ENCODE measurements around the gene TFF1.

Gene TFF1

DNA sequence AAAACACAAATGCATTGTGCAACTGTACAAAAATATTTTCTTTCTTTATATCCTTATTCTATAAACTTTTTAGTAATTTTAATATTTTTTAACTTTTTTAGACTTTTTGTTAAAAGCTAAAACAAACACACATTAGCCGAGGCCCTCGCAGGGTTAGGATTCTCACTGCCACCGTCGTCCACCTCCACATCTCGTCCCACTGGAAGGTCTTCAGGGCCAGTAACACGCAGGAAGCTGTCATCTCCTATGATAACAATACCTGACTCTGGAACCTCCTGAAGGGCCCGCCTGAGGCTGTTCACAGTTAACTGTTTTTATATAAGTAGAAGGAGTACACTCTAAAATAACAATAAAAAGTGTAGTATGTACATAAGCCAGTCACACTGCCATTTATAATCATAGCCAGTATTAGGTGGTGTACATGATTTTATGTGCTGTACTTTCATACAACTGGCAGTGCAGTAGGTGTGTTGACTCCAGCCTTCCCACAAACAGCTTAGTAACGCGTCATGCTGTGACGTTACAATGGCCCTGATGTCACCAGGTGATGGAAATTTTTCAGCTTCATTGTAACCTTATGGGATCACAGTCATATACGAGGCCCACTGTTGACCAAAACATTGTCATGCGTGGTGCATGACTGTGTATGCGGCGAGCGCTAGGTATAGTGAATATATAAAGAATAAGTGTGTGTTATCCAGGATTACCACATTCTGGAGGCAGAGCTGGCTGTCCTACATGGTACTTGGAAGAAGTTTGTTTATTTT lies 24.4 kb downstream of the TFF1 start:
- DNase-seq (ENCODE audit: low read depth in 1 of 2, low spot score in 1 of 2), result no peak
- no peaks in the 10 kb centered on the region for H3K27me3 ChIP-seq (ENCODE audit: insufficient read depth, poor library complexity, severe bottlenecking)

GRCh38 chr21:42340187-42341050 lies 25.9 kb downstream of the TFF1 start:
- TF ChIP-seq POLR2AphosphoS5 (IDR thresholded peaks at IDR 0.05; ENCODE audit: low read depth) (no peak), REST (IDR thresholded peaks at IDR 0.05; ENCODE audit: insufficient replicate concordance, low read depth) (no peak), GABPA (IDR thresholded peaks at IDR 0.05; ENCODE audit: low read depth) (no peak), SPI1 (IDR thresholded peaks at IDR 0.05; ENCODE audit: borderline replicate concordance, low read depth) (no peak)
- TF ChIP-seq, protein P1, sequence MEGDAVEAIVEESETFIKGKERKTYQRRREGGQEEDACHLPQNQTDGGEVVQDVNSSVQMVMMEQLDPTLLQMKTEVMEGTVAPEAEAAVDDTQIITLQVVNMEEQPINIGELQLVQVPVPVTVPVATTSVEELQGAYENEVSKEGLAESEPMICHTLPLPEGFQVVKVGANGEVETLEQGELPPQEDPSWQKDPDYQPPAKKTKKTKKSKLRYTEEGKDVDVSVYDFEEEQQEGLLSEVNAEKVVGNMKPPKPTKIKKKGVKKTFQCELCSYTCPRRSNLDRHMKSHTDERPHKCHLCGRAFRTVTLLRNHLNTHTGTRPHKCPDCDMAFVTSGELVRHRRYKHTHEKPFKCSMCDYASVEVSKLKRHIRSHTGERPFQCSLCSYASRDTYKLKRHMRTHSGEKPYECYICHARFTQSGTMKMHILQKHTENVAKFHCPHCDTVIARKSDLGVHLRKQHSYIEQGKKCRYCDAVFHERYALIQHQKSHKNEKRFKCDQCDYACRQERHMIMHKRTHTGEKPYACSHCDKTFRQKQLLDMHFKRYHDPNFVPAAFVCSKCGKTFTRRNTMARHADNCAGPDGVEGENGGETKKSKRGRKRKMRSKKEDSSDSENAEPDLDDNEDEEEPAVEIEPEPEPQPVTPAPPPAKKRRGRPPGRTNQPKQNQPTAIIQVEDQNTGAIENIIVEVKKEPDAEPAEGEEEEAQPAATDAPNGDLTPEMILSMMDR (IDR thresholded peaks at IDR 0.05; ENCODE audit: insufficient read depth, low read length), result no peak
- no peak overlapping the region for H3K4me3 ChIP-seq (replicated peaks; ENCODE audit: insufficient read depth, low read length)
- no peak overlapping the region for H3K27ac ChIP-seq (replicated peaks)
- DNase-seq (ENCODE audit: low read depth in 1 of 2, low spot score in 1 of 2), result no peak
- no peaks in the 10 kb centered on the region for H3K27me3 ChIP-seq (ENCODE audit: insufficient read depth, poor library complexity, severe bottlenecking)

More for the DNA sequence above, 24.4 kb downstream of the TFF1 start:
- no peak overlapping the region for H3K4me3 ChIP-seq (replicated peaks; ENCODE audit: insufficient read depth, low read length)
- H3K27ac ChIP-seq (replicated peaks), result no peak overlapping the region
- TF ChIP-seq SPI1 (IDR thresholded peaks at IDR 0.05; ENCODE audit: borderline replicate concordance, low read depth) (no peak), REST (IDR thresholded peaks at IDR 0.05; ENCODE audit: insufficient replicate concordance, low read depth) (no peak), GABPA (IDR thresholded peaks at IDR 0.05; ENCODE audit: low read depth) (no peak), POLR2AphosphoS5 (IDR thresholded peaks at IDR 0.05; ENCODE audit: low read depth) (no peak)
- TF ChIP-seq, protein P1 (IDR thresholded peaks at IDR 0.05; ENCODE audit: insufficient read depth, low read length), result no peak

DNA sequence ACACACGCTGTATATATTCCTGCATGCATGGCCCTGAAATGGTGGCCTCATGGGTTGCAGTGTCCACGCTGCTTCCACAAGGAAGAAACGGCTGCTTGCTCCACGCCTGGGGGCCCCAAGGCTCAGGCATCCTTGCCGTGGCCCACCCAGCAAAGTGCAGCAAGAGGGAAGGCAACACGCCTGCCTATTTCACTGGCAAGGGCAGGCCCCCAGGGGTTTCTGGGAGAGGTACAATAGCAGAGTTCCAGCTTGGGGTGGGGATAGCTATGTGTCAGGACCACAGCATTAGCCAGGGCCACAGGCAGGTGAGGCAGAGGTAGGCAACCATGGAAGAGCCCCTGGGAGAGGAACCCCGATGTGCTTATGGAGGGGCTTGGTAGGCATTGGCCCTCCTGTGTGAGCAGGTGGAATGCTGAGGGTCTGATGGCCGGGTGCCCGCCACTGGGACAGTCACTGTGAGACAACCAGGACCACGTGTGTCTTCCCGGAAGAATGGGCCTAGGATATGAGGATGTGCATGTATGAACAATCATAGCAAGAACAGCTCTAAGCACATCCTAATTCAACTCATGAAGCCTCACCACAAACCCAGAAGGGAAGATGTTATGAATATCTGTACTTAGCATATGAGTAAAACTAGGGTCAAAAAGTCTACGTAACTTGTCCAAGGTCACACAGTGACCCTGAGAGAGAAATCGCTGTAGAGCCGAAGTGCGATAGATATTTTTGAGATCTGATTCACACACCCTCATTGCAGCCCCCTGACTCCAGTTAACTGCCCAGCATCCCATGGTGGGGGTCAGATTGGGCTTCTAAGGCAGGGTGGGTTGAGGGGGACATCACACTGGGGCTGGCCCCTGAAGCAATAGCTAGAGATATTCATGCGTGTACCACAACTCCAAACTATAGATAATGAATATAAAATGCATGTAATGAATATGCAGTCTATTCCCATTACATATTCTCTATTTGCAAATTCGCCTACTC lies 27.3 kb downstream of the TFF1 start:
- no peak overlapping the region for H3K27ac ChIP-seq (replicated peaks)
- no peaks in the 10 kb centered on the region for H3K27me3 ChIP-seq (ENCODE audit: insufficient read depth, poor library complexity, severe bottlenecking)
- H3K4me3 ChIP-seq (replicated peaks; ENCODE audit: insufficient read depth, low read length), result no peak overlapping the region
- no peak for DNase-seq (ENCODE audit: low read depth in 1 of 2, low spot score in 1 of 2)
- TF ChIP-seq SPI1 (IDR thresholded peaks at IDR 0.05; ENCODE audit: borderline replicate concordance, low read depth) (no peak), POLR2AphosphoS5 (IDR thresholded peaks at IDR 0.05; ENCODE audit: low read depth) (no peak), GABPA (IDR thresholded peaks at IDR 0.05; ENCODE audit: low read depth) (no peak), REST (IDR thresholded peaks at IDR 0.05; ENCODE audit: insufficient replicate concordance, low read depth) (no peak)
- TF ChIP-seq, protein P1 (IDR thresholded peaks at IDR 0.05; ENCODE audit: insufficient read depth, low read length), result no peak

All from HL-60 (cell line).